GM21367 (cell line): ENCODE data around the gene CSPG5.

Experiments
- ATAC-seq: cut with Tn5 transposase; IDR thresholded peaks from one replicate; pipeline ENCODE4 v1.9.1; 2021; ENCODE audit not compliant: unreplicated experiment

CSPG5 gene

GRCh38 chr3:47578691-47579632 lies at the start of gene CSPG5:
Gene CSPG5 (minus strand): TSS chr3:47578865. CDS start chr3:47578693, 172 bp downstream.
- no peak for ATAC-seq

- ATAC-seq, result no peak
These were observed 49.8 kb upstream of the CSPG5 start for GRCh38 chr3:47628426-47628825.

GRCh38 chr3:47622671-47623461 lies 44.2 kb upstream of the CSPG5 start:
- no peak for ATAC-seq

GRCh38 chr3:47617086-47618010 lies 38.7 kb upstream of the CSPG5 start:
- ATAC-seq, result no peak

- no peak for ATAC-seq
These were observed 36.1 kb upstream of the CSPG5 start for GRCh38 chr3:47614788-47615187.

GRCh38 chr3:47613722-47614121 lies 35.1 kb upstream of the CSPG5 start:
- ATAC-seq, result no peak

- ATAC-seq, result no peak
These were observed 34.2 kb upstream of the CSPG5 start for GRCh38 chr3:47612879-47613278.

GRCh38 chr3:47612178-47612577 lies 33.5 kb upstream of the CSPG5 start:
- no peak for ATAC-seq

GRCh38 chr3:47611576-47611975 lies 32.9 kb upstream of the CSPG5 start:
- ATAC-seq, result no peak

- ATAC-seq, result no peak
These were observed 31.9 kb upstream of the CSPG5 start for GRCh38 chr3:47610583-47610982.

GRCh38 chr3:47607335-47607734 lies 28.7 kb upstream of the CSPG5 start:
- ATAC-seq, result no peak

GRCh38 chr3:47606165-47606564 lies 27.5 kb upstream of the CSPG5 start:
- ATAC-seq, result no peak

- ATAC-seq, result no peak
These were observed 27.0 kb upstream of the CSPG5 start for GRCh38 chr3:47605652-47606051.

- no peak for ATAC-seq
These were observed 25.5 kb upstream of the CSPG5 start for GRCh38 chr3:47604145-47604544.

GRCh38 chr3:47603332-47603731 lies 24.7 kb upstream of the CSPG5 start:
- no peak for ATAC-seq

GRCh38 chr3:47601281-47601680 lies 22.6 kb upstream of the CSPG5 start:
- no peak for ATAC-seq

- ATAC-seq, result no peak
These were observed 16.1 kb upstream of the CSPG5 start for GRCh38 chr3:47594792-47595191.

GRCh38 chr3:47592066-47592795 lies 13.6 kb upstream of the CSPG5 start:
- no peak for ATAC-seq

- ATAC-seq, result no peak
These were observed 11.6 kb upstream of the CSPG5 start for GRCh38 chr3:47590216-47590615.

- no peak for ATAC-seq
These were observed 9.9 kb upstream of the CSPG5 start for GRCh38 chr3:47588587-47588986.
